22Rv1 (cell line): ENCODE data around the gene CTNNA3.

Experiments
- H3K27ac ChIP-seq: fragments of 450-650 bp; 2 replicates; pipeline ENCODE4 v1.5.1; 2017
- ZFX ChIP-seq: fragments of 450-650 bp; IDR thresholded peaks from 2 replicates; pipeline ENCODE4 v1.6.1; 2017; ENCODE audit warnings: antibody characterized with exemption, borderline replicate concordance
- TF ChIP-seq, protein P1 (sequence below): fragments of 450-650 bp; IDR thresholded peaks from 2 replicates; pipeline ENCODE4 v1.5.1; 2017; ENCODE audit warnings: mild to moderate bottlenecking

The CTNNA3 gene

DNA sequence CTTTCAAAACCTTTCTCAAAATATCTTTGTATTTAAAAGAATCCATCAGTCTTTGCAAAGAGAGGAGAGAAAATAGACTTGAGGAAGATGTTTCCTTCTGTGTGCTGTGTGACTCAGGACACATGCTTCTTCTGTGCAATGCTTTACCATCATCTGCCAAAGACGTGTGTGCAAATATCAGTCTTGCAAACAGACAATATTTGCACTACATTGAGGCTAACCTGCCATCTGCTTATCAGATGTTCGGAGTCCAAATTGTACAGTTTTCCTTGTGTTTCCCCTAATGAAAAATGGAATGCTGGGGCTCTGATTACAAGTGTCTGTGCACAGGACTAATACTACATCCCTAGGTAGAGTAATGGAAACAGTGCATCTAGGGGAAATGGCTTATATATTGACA, 1123.3 kb downstream of the CTNNA3 start:
- no peak overlapping the region for H3K27ac ChIP-seq
- no peak for TF ChIP-seq ZFX
- TF ChIP-seq, protein P1, sequence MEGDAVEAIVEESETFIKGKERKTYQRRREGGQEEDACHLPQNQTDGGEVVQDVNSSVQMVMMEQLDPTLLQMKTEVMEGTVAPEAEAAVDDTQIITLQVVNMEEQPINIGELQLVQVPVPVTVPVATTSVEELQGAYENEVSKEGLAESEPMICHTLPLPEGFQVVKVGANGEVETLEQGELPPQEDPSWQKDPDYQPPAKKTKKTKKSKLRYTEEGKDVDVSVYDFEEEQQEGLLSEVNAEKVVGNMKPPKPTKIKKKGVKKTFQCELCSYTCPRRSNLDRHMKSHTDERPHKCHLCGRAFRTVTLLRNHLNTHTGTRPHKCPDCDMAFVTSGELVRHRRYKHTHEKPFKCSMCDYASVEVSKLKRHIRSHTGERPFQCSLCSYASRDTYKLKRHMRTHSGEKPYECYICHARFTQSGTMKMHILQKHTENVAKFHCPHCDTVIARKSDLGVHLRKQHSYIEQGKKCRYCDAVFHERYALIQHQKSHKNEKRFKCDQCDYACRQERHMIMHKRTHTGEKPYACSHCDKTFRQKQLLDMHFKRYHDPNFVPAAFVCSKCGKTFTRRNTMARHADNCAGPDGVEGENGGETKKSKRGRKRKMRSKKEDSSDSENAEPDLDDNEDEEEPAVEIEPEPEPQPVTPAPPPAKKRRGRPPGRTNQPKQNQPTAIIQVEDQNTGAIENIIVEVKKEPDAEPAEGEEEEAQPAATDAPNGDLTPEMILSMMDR: no peak

DNA sequence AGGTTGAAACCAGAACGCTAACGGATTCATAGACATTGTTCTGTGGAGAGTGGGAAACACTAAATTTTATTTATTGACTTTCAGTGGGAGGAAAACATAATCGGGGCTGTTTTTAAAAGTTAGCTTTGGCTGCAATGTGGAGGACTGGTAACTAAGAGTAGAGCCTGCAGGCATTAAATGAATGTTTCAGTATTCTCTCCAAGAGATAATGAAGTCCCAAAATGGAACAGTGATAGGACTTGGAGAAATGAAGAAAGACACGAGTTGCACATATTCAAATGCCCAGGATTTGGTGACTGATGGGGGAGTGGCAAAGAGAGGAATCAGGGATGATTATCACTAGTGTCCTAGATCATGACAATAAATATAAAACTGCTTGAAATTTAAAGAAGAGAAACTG, 1130.0 kb downstream of the CTNNA3 start:
- no peak overlapping the region for H3K27ac ChIP-seq

DNA sequence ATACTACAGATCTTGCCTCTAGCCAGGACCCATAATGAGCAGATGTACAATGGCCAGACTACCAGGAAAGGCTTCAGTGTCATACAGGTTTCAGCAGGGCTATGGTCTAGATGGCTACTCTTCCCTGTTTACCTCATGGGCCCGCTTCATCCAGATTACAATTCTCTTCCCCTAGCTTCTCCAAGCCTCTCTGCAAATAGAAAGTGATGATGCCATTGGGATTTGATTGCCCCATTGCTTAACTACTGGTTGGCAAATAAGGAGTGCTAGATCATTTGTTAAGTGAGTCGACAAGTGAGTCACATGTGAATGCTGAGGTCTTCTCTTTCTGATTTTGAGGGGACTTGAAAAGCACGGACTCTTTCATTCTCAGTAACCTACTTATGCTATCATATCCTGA, 1131.7 kb downstream of the CTNNA3 start:
- no peak for TF ChIP-seq ZFX
- TF ChIP-seq, protein P1: no peak
- no peak overlapping the region for H3K27ac ChIP-seq

More for the DNA sequence above, 1130.0 kb downstream of the CTNNA3 start:
- TF ChIP-seq ZFX: no peak

DNA sequence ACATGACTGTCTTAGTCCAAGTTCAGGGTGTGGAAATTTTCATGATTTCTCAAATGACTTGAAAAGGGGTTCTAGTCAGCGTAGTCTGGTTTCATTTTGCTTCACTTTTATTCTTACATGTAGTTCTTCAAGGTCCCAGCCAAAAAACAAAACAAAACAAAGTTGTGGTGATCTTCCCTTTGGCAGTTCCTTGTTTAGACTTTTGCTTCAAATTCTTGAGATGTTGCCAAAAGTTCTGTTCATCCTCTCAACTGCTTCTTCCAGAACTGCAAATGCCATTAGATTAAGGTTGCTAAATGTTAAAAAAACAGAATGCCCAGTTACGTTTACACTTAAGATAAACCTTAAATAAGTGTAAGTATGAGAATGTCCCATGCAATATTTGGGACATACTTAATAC, 1140.9 kb downstream of the CTNNA3 start:
- H3K27ac ChIP-seq: no peak overlapping the region
- TF ChIP-seq, protein P1: no peak
- TF ChIP-seq ZFX: no peak

DNA sequence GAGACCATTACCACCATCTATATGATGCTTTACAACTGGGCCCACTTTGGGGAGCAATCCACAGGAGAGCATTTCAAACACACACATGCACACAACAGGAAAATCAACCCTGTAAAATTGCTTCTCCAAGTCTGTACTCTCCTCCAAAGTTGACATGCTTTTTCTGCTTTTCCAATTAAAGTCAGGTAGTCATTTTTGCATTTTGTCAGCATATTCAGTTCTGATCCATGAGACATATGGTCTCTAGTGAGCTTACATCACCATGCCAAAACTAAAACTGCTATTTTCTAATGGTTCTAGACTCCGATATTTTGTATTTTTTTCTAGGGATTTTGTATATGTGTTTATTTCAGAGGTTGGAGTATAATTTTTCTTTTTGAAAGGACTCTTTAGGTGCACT, 1143.7 kb downstream of the CTNNA3 start:
- no peak overlapping the region for H3K27ac ChIP-seq
- TF ChIP-seq, protein P1: no peak
- no peak for TF ChIP-seq ZFX

DNA sequence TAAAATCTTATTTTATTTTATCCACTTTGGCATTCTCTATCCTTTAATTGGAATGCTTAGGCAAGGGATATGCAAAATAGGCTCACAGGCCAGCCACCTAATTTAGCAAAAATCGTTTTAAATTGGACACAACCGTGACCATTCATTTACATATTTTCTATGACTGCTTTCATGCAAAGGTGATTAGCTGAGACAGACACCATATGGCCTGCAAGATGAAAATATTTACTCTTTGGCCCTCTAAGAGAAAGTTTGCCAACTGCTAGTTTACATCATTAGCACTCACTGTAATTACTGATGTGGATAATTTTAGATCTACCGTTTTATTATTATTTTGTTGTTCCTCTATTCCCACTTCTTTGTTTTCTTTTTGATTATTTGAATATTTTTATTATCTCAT, 1145.6 kb downstream of the CTNNA3 start:
- no peak overlapping the region for H3K27ac ChIP-seq
- no peak for TF ChIP-seq ZFX
- TF ChIP-seq, protein P1: no peak

DNA sequence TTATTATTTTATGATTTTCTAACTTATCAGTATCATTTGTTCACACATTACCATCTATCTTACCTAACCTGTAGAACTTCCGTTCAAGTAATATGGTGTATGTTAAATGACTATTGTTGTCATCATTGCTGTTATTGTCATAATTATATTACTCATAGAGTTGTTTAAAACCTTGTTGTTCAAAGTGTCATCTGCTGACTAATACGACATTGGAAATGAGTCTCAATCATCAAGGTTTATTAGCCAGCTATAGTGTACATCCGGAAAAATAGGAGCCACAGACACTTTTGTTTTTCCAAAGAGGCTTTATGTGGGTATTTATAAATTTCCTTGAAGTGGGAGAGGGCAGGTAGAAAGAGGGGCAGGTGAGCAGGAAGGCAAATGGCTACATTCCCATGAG, 1157.1 kb downstream of the CTNNA3 start:
- TF ChIP-seq, protein P1: no peak
- TF ChIP-seq ZFX: no peak
- H3K27ac ChIP-seq: no peak overlapping the region

DNA sequence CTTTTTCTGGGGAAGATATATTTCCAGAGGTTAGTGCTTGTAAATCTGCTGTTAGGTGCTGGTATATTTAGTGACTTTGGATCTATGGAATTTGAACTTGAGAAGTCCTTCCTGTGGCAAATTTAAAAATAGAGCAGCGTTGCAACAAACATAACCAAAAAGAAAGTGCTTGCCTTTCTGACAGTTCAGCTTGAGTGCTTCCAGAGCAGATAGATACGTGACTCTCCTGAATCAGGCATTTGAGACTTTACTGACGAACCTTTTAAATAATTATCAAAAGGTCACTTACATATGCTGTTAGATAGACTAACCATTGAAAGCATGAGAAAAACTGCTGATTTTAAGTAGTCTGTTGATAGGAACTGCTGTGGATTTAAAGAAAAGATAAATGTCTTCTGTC, 1157.6 kb downstream of the CTNNA3 start:
- TF ChIP-seq, protein P1: no peak
- TF ChIP-seq ZFX: no peak
- no peak overlapping the region for H3K27ac ChIP-seq
